RWPE2 (cell line): ENCODE data around the gene ARNT2.

ENCODE experiments used
- ATAC-seq: fragments of 200-7000 bp; cut with Tn5 transposase; 3 replicates; pipeline ENCODE4 v1.9.1; 2021; ENCODE audit warnings: low read depth
- DNase-seq: peaks from one replicate; pipeline ENCODE4 v3.0.0-alpha.2; 2020; ENCODE audit warnings: low spot score
- H3K27ac ChIP-seq: fragments of 450-650 bp; 2 replicates; pipeline ENCODE4 v1.5.1; 2017; ENCODE audit warnings: mild to moderate bottlenecking; ENCODE audit not compliant: poor library complexity, severe bottlenecking
- H3K27me3 ChIP-seq: fragments of 250-450 bp; sonication (Bioruptor Pico); 2 replicates; pipeline ENCODE4 v1.5.1; 2021; ENCODE audit warnings: mild to moderate bottlenecking, moderate library complexity; ENCODE audit not compliant: insufficient read depth, poor library complexity, severe bottlenecking
- H3K36me3 ChIP-seq: fragments of 250-450 bp; sonication (Bioruptor Pico); 2 replicates; pipeline ENCODE4 v1.5.1; 2020; ENCODE audit warnings: low read depth, mild to moderate bottlenecking, moderate library complexity
- H3K4me1 ChIP-seq: fragments of 250-450 bp; sonication (Bioruptor Pico); 2 replicates; pipeline ENCODE4 v1.5.1; 2021; ENCODE audit warnings: mild to moderate bottlenecking, moderate library complexity; ENCODE audit not compliant: insufficient read depth, poor library complexity, severe bottlenecking
- H3K4me3 ChIP-seq: fragments of 250-450 bp; sonication (Bioruptor Pico); 2 replicates; pipeline ENCODE4 v1.5.1; 2021; ENCODE audit warnings: mild to moderate bottlenecking, moderate library complexity; ENCODE audit not compliant: severe bottlenecking
- H3K9me3 ChIP-seq: fragments of 250-450 bp; sonication (Bioruptor Pico); 2 replicates; pipeline ENCODE4 v1.5.1; 2021; ENCODE audit warnings: mild to moderate bottlenecking, moderate library complexity; ENCODE audit not compliant: severe bottlenecking
- CTCF ChIP-seq: fragments of 450-650 bp; IDR thresholded peaks from one replicate; pipeline ENCODE4 v1.5.1; 2017; ENCODE audit warnings: mild to moderate bottlenecking, moderate library complexity; ENCODE audit not compliant: poor library complexity, severe bottlenecking

Gene ARNT2

GRCh38 chr15:80464951-80465625 is 60.9 kb downstream of the ARNT2 start:
- TF ChIP-seq CTCF = no peak
- ATAC-seq = no peak; the same call in 2 of the 3 replicates
- Histone ChIP-seq H3K27me3 (no peaks in the 10 kb centered on the region), H3K4me1 (no peaks in the 10 kb centered on the region), H3K4me3 (no peak overlapping the region), H3K27ac (no peak overlapping the region), H3K36me3 (no peaks in the 10 kb centered on the region), H3K9me3 (no peaks in the 10 kb centered on the region)
- no peak for DNase-seq

DNA sequence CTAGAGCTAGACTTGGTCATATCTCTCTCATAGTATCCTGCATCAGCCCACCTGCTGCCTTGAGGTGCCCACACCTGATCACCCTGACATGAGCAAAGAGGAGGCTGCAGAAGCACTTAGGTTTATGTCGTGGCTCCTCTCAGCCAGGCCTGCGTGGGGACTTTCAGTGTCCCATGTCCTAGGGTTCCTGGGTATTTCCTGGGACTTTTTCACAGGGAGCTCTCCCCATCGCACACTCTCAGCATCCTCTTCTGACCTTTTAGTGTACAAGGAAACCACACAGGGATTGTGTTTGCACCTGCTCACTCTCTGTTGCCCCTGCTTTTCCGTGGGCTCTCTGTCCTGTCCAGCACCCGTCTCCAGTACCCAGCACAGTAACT is 61.4 kb downstream of the ARNT2 start:
- DNase-seq (no peak), ATAC-seq (no peak; the same call in 2 of the 3 replicates)
- no peak overlapping the region for H3K4me3 ChIP-seq
- no peak overlapping the region for H3K27ac ChIP-seq
- H3K36me3 ChIP-seq = no peaks in the 10 kb centered on the region
- no peaks in the 10 kb centered on the region for H3K9me3 ChIP-seq
- no peak for TF ChIP-seq CTCF
- H3K4me1 ChIP-seq = no peaks in the 10 kb centered on the region
- H3K27me3 ChIP-seq = no peaks in the 10 kb centered on the region

- TF ChIP-seq CTCF = no peak
- no peak for DNase-seq
These were observed 62.4 kb downstream of the ARNT2 start for GRCh38 chr15:80466543-80466942.

GRCh38 chr15:80467311-80467714 is 63.1 kb downstream of the ARNT2 start:
- DNase-seq (no peak), ATAC-seq (no peak)
- H3K27me3 ChIP-seq = no peaks in the 10 kb centered on the region
- no peak overlapping the region for H3K4me3 ChIP-seq
- no peaks in the 10 kb centered on the region for H3K9me3 ChIP-seq
- no peak for TF ChIP-seq CTCF
- H3K36me3 ChIP-seq = no peaks in the 10 kb centered on the region
- no peaks in the 10 kb centered on the region for H3K4me1 ChIP-seq
- H3K27ac ChIP-seq = no peak overlapping the region

More at GRCh38 chr15:80466543-80466942, 62.4 kb downstream of the ARNT2 start:
- Histone ChIP-seq H3K4me1 (no peaks in the 10 kb centered on the region), H3K36me3 (no peaks in the 10 kb centered on the region), H3K27ac (no peak overlapping the region), H3K27me3 (no peaks in the 10 kb centered on the region), H3K4me3 (no peak overlapping the region), H3K9me3 (no peaks in the 10 kb centered on the region)
- ATAC-seq = no peak

GRCh38 chr15:80468796-80469195 is 64.6 kb downstream of the ARNT2 start:
- DNase-seq (no peak), ATAC-seq (no peak)
- TF ChIP-seq CTCF = no peak
- Histone ChIP-seq H3K27ac (no peak overlapping the region), H3K9me3 (no peaks in the 10 kb centered on the region), H3K4me1 (no peaks in the 10 kb centered on the region), H3K36me3 (no peaks in the 10 kb centered on the region), H3K4me3 (no peak overlapping the region), H3K27me3 (no peaks in the 10 kb centered on the region)
